Measurements from ENCODE around the gene STAM2.

Gene STAM2

GRCh38 chr2:152089238-152089637 lies 86.3 kb downstream of the STAM2 start:
- no peak for DNase-seq
- H3K27ac ChIP-seq (ENCODE audit: low read length): no peak overlapping the region
- no peaks in the 10 kb centered on the region for H3K79me2 ChIP-seq (ENCODE audit: low read length)
- no peaks in the 10 kb centered on the region for H3K9me3 ChIP-seq (replicated peaks; ENCODE audit: insufficient read depth, low read length)
- no peaks in the 10 kb centered on the region for H3K4me1 ChIP-seq (ENCODE audit: low read length)
- H3K4me2 ChIP-seq (ENCODE audit: low read depth, low read length): no peak overlapping the region
- no peaks in the 10 kb centered on the region for H4K20me1 ChIP-seq (ENCODE audit: insufficient read depth, low read length)
- H3K4me3 ChIP-seq (ENCODE audit: low read length): no peak overlapping the region
- H3F3A ChIP-seq (ENCODE audit: insufficient read depth, low read length): no peaks in the 10 kb centered on the region
- H3K9me2 ChIP-seq (replicated peaks; ENCODE audit: insufficient read depth, low read length): no peaks in the 10 kb centered on the region
- H3K36me3 ChIP-seq (replicated peaks; ENCODE audit: insufficient read depth, low read length): no peaks in the 10 kb centered on the region
- no peak overlapping the region for H3K9ac ChIP-seq (ENCODE audit: low read length)
- H3K27me3 ChIP-seq (replicated peaks; ENCODE audit: insufficient read depth, low read length): no peaks in the 10 kb centered on the region
- TF ChIP-seq EZH2 (optimal IDR thresholded peaks at IDR 0.05; ENCODE audit: low read depth, low read length): no peak
- no peak for TF ChIP-seq EZH2phosphoT487 (IDR thresholded peaks at IDR 0.05; ENCODE audit: low read length)
- no peak for TF ChIP-seq CTCF (IDR thresholded peaks at IDR 0.05; ENCODE audit: low read length)
- H2AFZ ChIP-seq (ENCODE audit: low read length): no peak overlapping the region

- TF ChIP-seq CTCF (IDR thresholded peaks at IDR 0.05; ENCODE audit: low read length): no peak
- no peak for TF ChIP-seq EZH2 (optimal IDR thresholded peaks at IDR 0.05; ENCODE audit: low read depth, low read length)
- TF ChIP-seq EZH2phosphoT487 (IDR thresholded peaks at IDR 0.05; ENCODE audit: low read length): no peak
- no peak for DNase-seq
These were observed 87.6 kb downstream of the STAM2 start for GRCh38 chr2:152088006-152088405.

GRCh38 chr2:152086231-152086630 lies 89.3 kb downstream of the STAM2 start:
- no peaks in the 10 kb centered on the region for H3K27me3 ChIP-seq (replicated peaks; ENCODE audit: insufficient read depth, low read length)
- H3F3A ChIP-seq (ENCODE audit: insufficient read depth, low read length): no peaks in the 10 kb centered on the region
- TF ChIP-seq CTCF (IDR thresholded peaks at IDR 0.05; ENCODE audit: low read length): no peak
- no peak for TF ChIP-seq EZH2 (optimal IDR thresholded peaks at IDR 0.05; ENCODE audit: low read depth, low read length)
- TF ChIP-seq EZH2phosphoT487 (IDR thresholded peaks at IDR 0.05; ENCODE audit: low read length): no peak
- H3K36me3 ChIP-seq (replicated peaks; ENCODE audit: insufficient read depth, low read length): no peaks in the 10 kb centered on the region
- H3K9me2 ChIP-seq (replicated peaks; ENCODE audit: insufficient read depth, low read length): no peaks in the 10 kb centered on the region
- no peak overlapping the region for H2AFZ ChIP-seq (ENCODE audit: low read length)
- H3K9me3 ChIP-seq (replicated peaks; ENCODE audit: insufficient read depth, low read length): no peaks in the 10 kb centered on the region
- H3K4me1 ChIP-seq (ENCODE audit: low read length): no peaks in the 10 kb centered on the region
- H3K4me3 ChIP-seq (ENCODE audit: low read length): no peak overlapping the region
- H4K20me1 ChIP-seq (ENCODE audit: insufficient read depth, low read length): no peaks in the 10 kb centered on the region
- H3K79me2 ChIP-seq (ENCODE audit: low read length): no peaks in the 10 kb centered on the region
- H3K4me2 ChIP-seq (ENCODE audit: low read depth, low read length): no peak overlapping the region
- no peak overlapping the region for H3K27ac ChIP-seq (ENCODE audit: low read length)
- DNase-seq: no peak
- H3K9ac ChIP-seq (ENCODE audit: low read length): no peak overlapping the region

More at GRCh38 chr2:152088006-152088405, 87.6 kb downstream of the STAM2 start:
- Histone ChIP-seq H3K79me2 (ENCODE audit: low read length) (no peaks in the 10 kb centered on the region), H3F3A (ENCODE audit: insufficient read depth, low read length) (no peaks in the 10 kb centered on the region), H3K4me2 (ENCODE audit: low read depth, low read length) (no peak overlapping the region), H3K9me2 (replicated peaks; ENCODE audit: insufficient read depth, low read length) (no peaks in the 10 kb centered on the region), H3K4me1 (ENCODE audit: low read length) (no peaks in the 10 kb centered on the region), H4K20me1 (ENCODE audit: insufficient read depth, low read length) (no peaks in the 10 kb centered on the region), H3K27ac (ENCODE audit: low read length) (no peak overlapping the region), H3K9me3 (replicated peaks; ENCODE audit: insufficient read depth, low read length) (no peaks in the 10 kb centered on the region), H3K4me3 (ENCODE audit: low read length) (no peak overlapping the region), H2AFZ (ENCODE audit: low read length) (no peak overlapping the region), H3K27me3 (replicated peaks; ENCODE audit: insufficient read depth, low read length) (no peaks in the 10 kb centered on the region), H3K9ac (ENCODE audit: low read length) (no peak overlapping the region), H3K36me3 (replicated peaks; ENCODE audit: insufficient read depth, low read length) (no peaks in the 10 kb centered on the region)
